SK-N-SH (cell line): ENCODE measurements around the gene DNAJC16.
"Not testable (repeated sequence)": the region's sequence is repeated elsewhere in the genome, so short reads cannot be mapped to it uniquely, and the experiment has no call there.

Experiments used
- POLR2AphosphoS5 ChIP-seq: IDR thresholded peaks from 2 replicates; pipeline ENCODE4 v1.6.1; 2012; ENCODE audit warnings: low read depth, low read length
- YY1 ChIP-seq: IDR thresholded peaks from 2 replicates; pipeline ENCODE4 v1.4.0; 2012; ENCODE audit warnings: low read depth, mild to moderate bottlenecking
- TF ChIP-seq, protein P1 (sequence below): fragments of 200-600 bp; sonication (generic); IDR thresholded peaks from 2 replicates; pipeline ENCODE4 v1.6.1; 2017; ENCODE audit warnings: antibody characterized with exemption, mild to moderate bottlenecking, moderate library complexity
- TF ChIP-seq, protein P2 (sequence below): IDR thresholded peaks from 2 replicates; pipeline ENCODE4 v1.6.1; 2012; ENCODE audit warnings: mild to moderate bottlenecking, low read depth, low read length, moderate library complexity

DNA sequence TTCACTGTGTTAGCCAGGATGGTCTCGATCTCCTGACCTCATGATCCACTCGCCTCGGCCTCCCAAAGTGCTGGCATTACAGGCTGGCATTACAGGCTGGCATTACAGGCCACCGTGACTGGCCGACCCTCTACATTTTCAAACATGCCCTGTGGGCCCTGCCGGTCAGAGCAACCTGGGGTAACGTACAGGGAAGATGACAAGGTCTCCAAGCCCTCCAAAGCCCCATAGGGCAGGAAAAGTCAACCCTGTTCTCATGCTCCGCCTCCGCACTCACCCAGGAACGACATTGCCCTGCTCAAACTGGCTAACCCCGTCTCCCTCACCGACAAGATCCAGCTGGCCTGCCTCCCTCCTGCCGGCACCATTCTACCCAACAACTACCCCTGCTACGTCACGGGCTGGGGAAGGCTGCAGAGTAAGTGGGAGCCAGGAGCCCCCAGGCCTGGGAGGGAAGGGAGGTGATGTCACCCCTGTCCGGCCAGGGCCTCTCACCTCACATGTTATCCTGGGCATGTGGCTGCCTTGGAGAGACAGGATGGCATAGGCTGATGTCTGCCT lies 43.6 kb upstream of the DNAJC16 start:
- TF ChIP-seq, protein P1, sequence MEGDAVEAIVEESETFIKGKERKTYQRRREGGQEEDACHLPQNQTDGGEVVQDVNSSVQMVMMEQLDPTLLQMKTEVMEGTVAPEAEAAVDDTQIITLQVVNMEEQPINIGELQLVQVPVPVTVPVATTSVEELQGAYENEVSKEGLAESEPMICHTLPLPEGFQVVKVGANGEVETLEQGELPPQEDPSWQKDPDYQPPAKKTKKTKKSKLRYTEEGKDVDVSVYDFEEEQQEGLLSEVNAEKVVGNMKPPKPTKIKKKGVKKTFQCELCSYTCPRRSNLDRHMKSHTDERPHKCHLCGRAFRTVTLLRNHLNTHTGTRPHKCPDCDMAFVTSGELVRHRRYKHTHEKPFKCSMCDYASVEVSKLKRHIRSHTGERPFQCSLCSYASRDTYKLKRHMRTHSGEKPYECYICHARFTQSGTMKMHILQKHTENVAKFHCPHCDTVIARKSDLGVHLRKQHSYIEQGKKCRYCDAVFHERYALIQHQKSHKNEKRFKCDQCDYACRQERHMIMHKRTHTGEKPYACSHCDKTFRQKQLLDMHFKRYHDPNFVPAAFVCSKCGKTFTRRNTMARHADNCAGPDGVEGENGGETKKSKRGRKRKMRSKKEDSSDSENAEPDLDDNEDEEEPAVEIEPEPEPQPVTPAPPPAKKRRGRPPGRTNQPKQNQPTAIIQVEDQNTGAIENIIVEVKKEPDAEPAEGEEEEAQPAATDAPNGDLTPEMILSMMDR, result not testable (repeated sequence)
- TF ChIP-seq POLR2AphosphoS5, YY1: not testable (repeated sequence)
- TF ChIP-seq, protein P2, sequence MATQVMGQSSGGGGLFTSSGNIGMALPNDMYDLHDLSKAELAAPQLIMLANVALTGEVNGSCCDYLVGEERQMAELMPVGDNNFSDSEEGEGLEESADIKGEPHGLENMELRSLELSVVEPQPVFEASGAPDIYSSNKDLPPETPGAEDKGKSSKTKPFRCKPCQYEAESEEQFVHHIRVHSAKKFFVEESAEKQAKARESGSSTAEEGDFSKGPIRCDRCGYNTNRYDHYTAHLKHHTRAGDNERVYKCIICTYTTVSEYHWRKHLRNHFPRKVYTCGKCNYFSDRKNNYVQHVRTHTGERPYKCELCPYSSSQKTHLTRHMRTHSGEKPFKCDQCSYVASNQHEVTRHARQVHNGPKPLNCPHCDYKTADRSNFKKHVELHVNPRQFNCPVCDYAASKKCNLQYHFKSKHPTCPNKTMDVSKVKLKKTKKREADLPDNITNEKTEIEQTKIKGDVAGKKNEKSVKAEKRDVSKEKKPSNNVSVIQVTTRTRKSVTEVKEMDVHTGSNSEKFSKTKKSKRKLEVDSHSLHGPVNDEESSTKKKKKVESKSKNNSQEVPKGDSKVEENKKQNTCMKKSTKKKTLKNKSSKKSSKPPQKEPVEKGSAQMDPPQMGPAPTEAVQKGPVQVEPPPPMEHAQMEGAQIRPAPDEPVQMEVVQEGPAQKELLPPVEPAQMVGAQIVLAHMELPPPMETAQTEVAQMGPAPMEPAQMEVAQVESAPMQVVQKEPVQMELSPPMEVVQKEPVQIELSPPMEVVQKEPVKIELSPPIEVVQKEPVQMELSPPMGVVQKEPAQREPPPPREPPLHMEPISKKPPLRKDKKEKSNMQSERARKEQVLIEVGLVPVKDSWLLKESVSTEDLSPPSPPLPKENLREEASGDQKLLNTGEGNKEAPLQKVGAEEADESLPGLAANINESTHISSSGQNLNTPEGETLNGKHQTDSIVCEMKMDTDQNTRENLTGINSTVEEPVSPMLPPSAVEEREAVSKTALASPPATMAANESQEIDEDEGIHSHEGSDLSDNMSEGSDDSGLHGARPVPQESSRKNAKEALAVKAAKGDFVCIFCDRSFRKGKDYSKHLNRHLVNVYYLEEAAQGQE, result not testable (repeated sequence)
